GM10266 (cell line): ENCODE results near the gene GLS2.

Source experiments
- DNase-seq: peaks from one replicate; pipeline ENCODE4 v3.0.0; 2012; ENCODE audit errors: extremely low spot score
- CTCF ChIP-seq: IDR thresholded peaks from 2 replicates; pipeline ENCODE4 v1.5.1; 2012; ENCODE audit warnings: mild to moderate bottlenecking, low read depth; ENCODE audit not compliant: control insufficient read depth, insufficient read depth; ENCODE audit errors: missing control alignments

GLS2 gene

GRCh38 chr12:56425193-56425592 is 62.8 kb downstream of the GLS2 start:
- DNase-seq: no peak

More at GRCh38 chr12:56425193-56425592, 62.8 kb downstream of the GLS2 start:
- no peak for TF ChIP-seq CTCF
